ENCODE data around the gene MYBPC2.

The MYBPC2 gene

DNA sequence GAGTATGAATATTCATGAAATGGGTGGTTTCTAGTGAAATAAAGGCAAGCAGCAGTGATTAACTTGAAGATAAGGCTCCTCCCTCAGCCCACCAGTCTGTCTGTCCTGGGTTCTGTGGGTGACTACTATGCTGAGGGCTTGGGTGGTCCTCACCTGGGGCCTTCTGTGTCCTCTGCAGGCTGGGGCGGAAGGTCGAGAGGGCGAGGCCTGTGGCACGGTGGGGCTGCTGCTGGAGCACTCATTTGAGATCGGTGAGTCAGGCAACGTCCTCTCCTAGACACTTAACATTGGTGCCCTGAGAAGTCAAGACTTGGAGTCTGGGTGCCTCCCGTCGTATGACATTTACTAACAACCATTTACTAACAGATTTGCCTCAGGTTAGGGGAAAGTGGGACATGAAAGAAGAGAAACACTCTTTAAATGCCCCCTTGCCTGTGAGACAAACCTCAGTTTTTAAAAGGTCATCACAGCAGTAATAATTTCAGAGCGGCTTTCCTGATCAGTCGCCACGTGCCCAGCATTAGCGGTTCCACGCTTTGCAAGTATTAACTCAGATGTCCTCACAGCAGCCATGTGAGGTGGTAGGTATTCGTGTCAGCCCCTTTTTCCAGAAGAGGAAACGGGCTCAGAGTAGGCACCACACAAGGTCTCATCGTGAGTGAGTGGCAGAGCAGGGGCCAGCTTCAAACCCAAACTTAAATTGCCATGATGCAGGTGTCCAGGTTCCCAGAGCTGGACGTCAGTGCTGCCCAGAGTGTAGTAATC is 45.2 kb downstream of the MYBPC2 start:
- H3K27ac ChIP-seq: no peak overlapping the region
- no peak for TF ChIP-seq ZFX (IDR thresholded peaks at IDR 0.05; ENCODE audit: borderline replicate concordance)
- TF ChIP-seq, protein P1, sequence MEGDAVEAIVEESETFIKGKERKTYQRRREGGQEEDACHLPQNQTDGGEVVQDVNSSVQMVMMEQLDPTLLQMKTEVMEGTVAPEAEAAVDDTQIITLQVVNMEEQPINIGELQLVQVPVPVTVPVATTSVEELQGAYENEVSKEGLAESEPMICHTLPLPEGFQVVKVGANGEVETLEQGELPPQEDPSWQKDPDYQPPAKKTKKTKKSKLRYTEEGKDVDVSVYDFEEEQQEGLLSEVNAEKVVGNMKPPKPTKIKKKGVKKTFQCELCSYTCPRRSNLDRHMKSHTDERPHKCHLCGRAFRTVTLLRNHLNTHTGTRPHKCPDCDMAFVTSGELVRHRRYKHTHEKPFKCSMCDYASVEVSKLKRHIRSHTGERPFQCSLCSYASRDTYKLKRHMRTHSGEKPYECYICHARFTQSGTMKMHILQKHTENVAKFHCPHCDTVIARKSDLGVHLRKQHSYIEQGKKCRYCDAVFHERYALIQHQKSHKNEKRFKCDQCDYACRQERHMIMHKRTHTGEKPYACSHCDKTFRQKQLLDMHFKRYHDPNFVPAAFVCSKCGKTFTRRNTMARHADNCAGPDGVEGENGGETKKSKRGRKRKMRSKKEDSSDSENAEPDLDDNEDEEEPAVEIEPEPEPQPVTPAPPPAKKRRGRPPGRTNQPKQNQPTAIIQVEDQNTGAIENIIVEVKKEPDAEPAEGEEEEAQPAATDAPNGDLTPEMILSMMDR (IDR thresholded peaks at IDR 0.05): no peak

DNA sequence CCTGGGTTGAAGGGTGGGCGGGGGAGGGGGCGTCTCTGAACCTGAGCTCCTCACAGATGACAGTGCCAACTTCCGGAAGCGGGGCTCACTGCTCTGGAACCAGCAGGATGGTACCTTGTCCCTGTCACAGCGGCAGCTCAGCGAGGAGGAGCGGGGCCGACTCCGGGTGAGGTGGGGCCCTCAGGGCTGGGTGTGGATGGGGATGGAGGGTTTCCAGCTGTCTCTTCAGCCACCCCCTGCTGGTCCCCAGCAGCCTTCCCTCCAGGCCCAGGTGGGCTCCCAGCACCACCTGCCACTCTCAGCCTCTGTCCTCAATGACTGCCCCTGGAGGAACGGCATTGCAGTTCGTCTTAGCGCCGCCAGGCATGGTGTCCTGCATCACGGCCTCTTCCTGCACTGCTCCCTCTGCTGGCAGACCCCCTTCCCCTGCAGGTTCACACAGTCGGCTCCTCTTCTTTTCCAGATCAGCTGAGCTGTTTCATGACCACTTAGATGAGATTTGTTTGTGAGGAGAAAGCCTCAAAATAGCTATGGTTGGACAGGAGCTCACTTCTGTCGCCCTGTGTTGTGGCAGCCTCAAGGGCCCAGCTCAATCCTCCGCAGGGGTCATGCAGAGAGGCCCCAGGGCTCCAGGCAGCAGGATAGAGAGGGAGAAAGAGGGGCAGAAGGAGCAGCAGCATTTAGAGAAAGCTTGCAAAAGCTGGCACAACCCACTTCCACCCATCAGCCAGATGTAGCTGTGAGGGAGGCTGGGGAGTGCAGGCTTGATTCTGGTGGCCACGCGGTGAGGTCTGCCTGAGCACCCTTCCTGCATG is 46.4 kb downstream of the MYBPC2 start:
- H3K27ac ChIP-seq: no peak overlapping the region
- TF ChIP-seq, protein P1 (IDR thresholded peaks at IDR 0.05): peak; percentile 58
- TF ChIP-seq ZFX (IDR thresholded peaks at IDR 0.05; ENCODE audit: borderline replicate concordance): no peak

GRCh38 chr19:50479761-50480251 is 47.1 kb downstream of the MYBPC2 start:
- no peak for TF ChIP-seq ZFX (IDR thresholded peaks at IDR 0.05; ENCODE audit: borderline replicate concordance)
- TF ChIP-seq, protein P1 (IDR thresholded peaks at IDR 0.05): no peak
- H3K27ac ChIP-seq: no peak overlapping the region

GRCh38 chr19:50480281-50481111 is 47.8 kb downstream of the MYBPC2 start:
- TF ChIP-seq, protein P1 (IDR thresholded peaks at IDR 0.05): no peak
- TF ChIP-seq ZFX (IDR thresholded peaks at IDR 0.05; ENCODE audit: borderline replicate concordance): no peak
- H3K27ac ChIP-seq: no peak overlapping the region

DNA sequence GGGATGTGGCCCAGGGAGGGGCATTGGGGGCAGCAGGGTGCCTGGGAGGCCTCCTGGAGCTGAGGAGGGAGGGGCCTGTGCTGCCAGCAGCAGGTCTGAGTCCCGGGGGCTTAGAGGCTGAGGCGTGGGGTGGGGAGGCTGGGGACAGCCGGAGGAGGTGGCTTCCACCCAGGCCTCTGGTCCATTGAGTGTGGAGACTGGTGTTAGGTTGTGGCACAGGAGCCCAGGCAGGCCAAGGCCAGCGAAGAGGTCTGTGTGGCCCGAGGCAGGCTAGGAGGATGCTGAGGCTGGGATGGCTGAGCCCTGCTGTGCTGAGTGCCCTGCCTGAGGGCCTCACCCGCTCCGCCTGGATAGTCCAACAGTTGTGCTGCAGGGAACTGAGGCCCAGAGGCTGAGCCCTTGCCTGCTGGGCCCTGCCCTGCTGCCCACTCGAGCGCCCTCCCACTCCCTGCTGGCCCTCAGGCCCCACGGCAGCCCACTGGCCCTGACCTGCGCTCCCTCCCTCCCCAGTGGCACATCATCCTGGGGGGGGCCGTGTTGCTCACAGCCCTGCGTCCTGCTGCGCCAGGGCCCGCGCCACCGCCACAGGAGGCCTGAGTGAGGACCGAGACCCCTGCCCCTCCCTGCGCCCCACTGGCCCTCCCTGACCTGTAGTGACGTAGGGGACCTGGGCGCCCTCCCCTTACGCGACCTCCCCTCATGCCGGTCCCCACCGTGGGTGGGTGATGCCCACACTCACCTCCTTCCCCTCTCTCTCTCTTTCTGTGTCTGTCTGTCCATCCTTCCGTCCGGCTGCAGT is 48.9 kb downstream of the MYBPC2 start:
- no peak for TF ChIP-seq ZFX (IDR thresholded peaks at IDR 0.05; ENCODE audit: borderline replicate concordance)
- TF ChIP-seq, protein P1 (IDR thresholded peaks at IDR 0.05): no peak
- no peak overlapping the region for H3K27ac ChIP-seq

GRCh38 chr19:50482271-50482855 is 49.7 kb downstream of the MYBPC2 start:
- TF ChIP-seq ZFX (IDR thresholded peaks at IDR 0.05; ENCODE audit: borderline replicate concordance): no peak
- TF ChIP-seq, protein P1 (IDR thresholded peaks at IDR 0.05): no peak
- no peak overlapping the region for H3K27ac ChIP-seq

Measured in 22Rv1 (cell line).